H7 (cell line): ENCODE results near the gene PDE8B. TPM values are rescaled to one million over a fixed set of nuclear protein-coding genes. Genes with fewer than 3 reads are reported as not detected.

Experiments
- DNase-seq: peaks from one replicate; pipeline ENCODE4 v3.0.0; 2012
- H3K27me3 ChIP-seq: 2 replicates; pipeline ENCODE4 v1.6.0; 2011; ENCODE audit warnings: mild to moderate bottlenecking, low read length; ENCODE audit not compliant: control insufficient read depth, insufficient read depth
- H3K36me3 ChIP-seq: replicated peaks from 2 replicates; pipeline ENCODE4 v1.5.1; 2011; ENCODE audit warnings: low read length; ENCODE audit not compliant: control insufficient read depth, insufficient read depth
- H3K4me3 ChIP-seq: 2 replicates; pipeline ENCODE4 v1.5.1; 2011; ENCODE audit warnings: low read depth, mild to moderate bottlenecking, control low read depth, low read length, moderate library complexity; ENCODE audit not compliant: insufficient read depth
- total RNA-seq: library from RNA; depleted of rRNA; stranded (reverse); fragments of >200 nt; shearing (Covaris generic); gene quantifications from 2 replicates; pipeline ENCODE4 v1.2.3, GENCODE V29; 2014

The PDE8B gene
- total RNA-seq, 1 experiment from 2014 or later = 0.03 TPM

DNA sequence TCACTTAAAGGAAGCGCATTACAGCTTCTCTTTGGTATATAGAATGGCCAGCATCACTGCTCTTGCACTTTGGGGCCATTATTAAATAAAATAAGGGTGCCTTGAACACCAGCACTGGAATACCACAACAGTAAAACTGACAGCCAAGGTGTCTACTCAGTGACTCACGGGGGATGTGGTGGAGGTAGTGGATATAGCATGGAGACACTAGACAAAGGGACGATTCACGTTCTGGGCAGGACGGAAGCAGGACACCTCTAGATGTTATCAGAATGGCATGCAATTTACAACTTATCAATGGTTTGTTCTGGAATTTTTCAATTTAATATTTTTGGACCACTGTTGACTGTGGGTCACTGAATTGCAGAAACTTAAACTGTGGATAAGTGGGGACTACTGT is 32.9 kb upstream of the PDE8B start:
- Histone ChIP-seq H3K36me3 (no peaks in the 10 kb centered on the region), H3K4me3 (no peak overlapping the region), H3K27me3 (peaks cover 35% of the 10 kb centered on the region)
- no peak for DNase-seq

- Histone ChIP-seq H3K4me3 (peak overlapping the region; percentile 55), H3K27me3 (peaks cover 36% of the 10 kb centered on the region)
- peak; percentile 73 for DNase-seq
These were observed 30.1 kb upstream of the PDE8B start for GRCh38 chr5:77180167-77181081.

GRCh38 chr5:77181173-77181572 is 29.3 kb upstream of the PDE8B start:
- H3K36me3 ChIP-seq = no peaks in the 10 kb centered on the region
- peaks cover 36% of the 10 kb centered on the region for H3K27me3 ChIP-seq
- peak overlapping the region; percentile 22; the same call in 1 of the 2 replicates for H3K4me3 ChIP-seq
- DNase-seq = peak; percentile 57

More at GRCh38 chr5:77180167-77181081, 30.1 kb upstream of the PDE8B start:
- H3K36me3 ChIP-seq = no peaks in the 10 kb centered on the region

- Histone ChIP-seq H3K4me3 (no peak overlapping the region), H3K36me3 (no peaks in the 10 kb centered on the region), H3K27me3 (peaks cover 36% of the 10 kb centered on the region)
- DNase-seq = no peak
These were observed 28.7 kb upstream of the PDE8B start for GRCh38 chr5:77181596-77182304.

GRCh38 chr5:77182367-77182766 is 28.1 kb upstream of the PDE8B start:
- Histone ChIP-seq H3K27me3 (peaks cover 36% of the 10 kb centered on the region), H3K36me3 (no peaks in the 10 kb centered on the region), H3K4me3 (no peak overlapping the region)
- DNase-seq = no peak

GRCh38 chr5:77186652-77187370 is 23.7 kb upstream of the PDE8B start:
- no peak for DNase-seq
- H3K36me3 ChIP-seq = no peaks in the 10 kb centered on the region
- H3K4me3 ChIP-seq = no peak overlapping the region
- peaks cover 8% of the 10 kb centered on the region for H3K27me3 ChIP-seq

- Histone ChIP-seq H3K4me3 (no peak overlapping the region), H3K27me3 (no peaks in the 10 kb centered on the region), H3K36me3 (no peaks in the 10 kb centered on the region)
- no peak for DNase-seq
These were observed 21.1 kb upstream of the PDE8B start for GRCh38 chr5:77189421-77189820.

DNA sequence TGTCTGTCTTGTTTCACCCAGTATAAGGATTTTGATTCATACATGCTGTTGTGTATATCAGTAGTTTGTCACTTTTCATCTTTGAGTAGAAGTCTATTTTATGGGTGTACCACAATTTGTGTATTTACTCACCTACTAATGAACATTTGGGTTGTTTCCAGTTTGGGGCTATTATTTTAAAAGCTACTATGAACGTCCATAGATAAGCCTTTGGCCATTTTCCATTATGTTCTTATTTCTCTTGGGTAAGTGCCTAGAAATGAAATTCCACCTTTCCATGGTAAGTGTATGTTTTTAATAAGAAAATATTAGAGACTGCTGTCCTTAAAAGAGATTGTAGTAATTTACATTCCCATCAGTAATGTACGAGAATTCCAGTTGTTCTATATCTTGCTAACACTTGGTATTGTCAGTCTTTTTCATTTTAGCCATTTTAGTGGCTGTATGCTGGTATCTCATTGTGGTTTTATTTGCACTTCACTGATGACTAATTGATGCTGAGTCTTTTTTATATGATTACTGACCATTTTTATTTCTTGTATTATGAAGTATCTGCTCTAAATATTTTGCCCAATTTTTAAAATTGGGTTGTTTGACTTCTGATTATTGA is 17.9 kb upstream of the PDE8B start:
- no peak for DNase-seq
- Histone ChIP-seq H3K36me3 (no peaks in the 10 kb centered on the region), H3K27me3 (no peaks in the 10 kb centered on the region), H3K4me3 (no peak overlapping the region)

DNA sequence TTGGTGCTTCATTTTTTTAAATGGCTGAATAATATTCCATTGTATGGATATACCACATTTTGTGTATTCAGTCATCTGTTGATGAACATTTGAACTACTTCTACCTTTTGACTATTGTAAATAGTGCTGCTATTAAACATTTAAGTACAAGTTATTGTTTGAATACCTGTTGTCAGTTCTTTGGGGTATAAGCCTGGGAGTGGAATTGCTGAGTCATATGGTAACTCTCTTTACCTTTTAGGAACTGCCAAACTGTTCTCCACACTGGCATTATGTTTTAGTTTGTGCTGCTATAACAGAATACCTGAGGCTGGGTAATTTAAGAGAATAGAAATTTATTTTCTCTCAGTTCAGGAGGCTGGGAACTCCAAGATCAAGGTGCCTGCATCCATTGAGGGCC is 15.7 kb upstream of the PDE8B start:
- H3K4me3 ChIP-seq = no peak overlapping the region
- no peaks in the 10 kb centered on the region for H3K36me3 ChIP-seq
- no peaks in the 10 kb centered on the region for H3K27me3 ChIP-seq
- no peak for DNase-seq

DNA sequence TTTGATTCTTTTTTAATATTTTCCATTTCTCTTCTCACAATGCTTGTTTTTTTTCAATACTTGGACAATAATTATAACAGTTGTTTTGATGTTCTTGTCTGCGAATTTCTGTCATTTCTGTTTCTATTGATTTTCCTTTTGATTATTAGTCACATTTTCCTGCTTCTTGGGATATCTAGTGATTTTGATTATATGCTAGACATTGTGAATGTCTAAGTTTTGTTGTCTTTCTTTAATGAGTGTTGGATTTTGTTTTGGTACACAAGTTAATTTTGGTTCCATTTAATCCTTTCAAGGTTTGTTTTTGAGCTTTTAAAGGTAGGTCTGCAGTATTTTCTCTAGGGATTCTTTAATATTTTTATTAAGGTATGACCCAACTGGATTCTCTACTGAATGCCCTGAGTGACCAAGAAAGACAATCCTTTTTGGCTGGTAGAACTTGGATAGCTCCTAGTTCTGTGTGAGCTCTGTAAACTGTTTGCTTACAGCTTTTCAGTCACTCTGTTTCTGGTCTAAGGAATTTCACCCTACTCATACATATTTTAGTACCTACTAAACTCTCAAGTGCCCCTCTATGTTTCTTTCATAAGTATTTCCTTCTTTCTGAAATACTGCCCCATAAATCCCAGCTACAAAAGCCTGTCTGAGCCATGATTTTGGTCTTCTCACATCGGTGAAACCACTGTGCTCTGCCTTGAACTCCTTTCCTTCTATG is 12.5 kb upstream of the PDE8B start:
- Histone ChIP-seq H3K27me3 (no peaks in the 10 kb centered on the region), H3K36me3 (no peaks in the 10 kb centered on the region), H3K4me3 (no peak overlapping the region)
- DNase-seq = no peak

- Histone ChIP-seq H3K27me3 (no peaks in the 10 kb centered on the region), H3K36me3 (no peaks in the 10 kb centered on the region), H3K4me3 (no peak overlapping the region)
- no peak for DNase-seq
These were observed 9.8 kb upstream of the PDE8B start for GRCh38 chr5:77200663-77201062.

DNA sequence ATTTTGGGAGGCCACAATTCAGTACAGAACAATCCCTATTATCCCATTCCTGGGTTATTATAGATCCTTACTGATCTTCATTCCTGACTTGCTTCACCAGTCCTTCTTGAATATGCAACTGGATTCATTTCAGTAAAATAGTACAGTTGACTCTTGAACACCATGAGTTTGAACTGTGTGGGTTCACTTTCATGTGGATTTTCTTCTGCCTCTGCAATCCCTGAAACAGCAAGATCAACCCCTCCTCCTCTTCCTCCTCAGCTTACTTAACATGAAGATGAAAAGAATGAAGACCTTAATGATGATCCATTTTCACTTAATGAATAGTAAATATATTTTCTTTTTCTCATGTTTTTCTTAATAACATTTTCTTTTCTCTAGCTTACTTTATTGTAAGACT is 8.3 kb upstream of the PDE8B start:
- no peaks in the 10 kb centered on the region for H3K27me3 ChIP-seq
- H3K4me3 ChIP-seq = no peak overlapping the region
- no peak for DNase-seq
- no peaks in the 10 kb centered on the region for H3K36me3 ChIP-seq

DNA sequence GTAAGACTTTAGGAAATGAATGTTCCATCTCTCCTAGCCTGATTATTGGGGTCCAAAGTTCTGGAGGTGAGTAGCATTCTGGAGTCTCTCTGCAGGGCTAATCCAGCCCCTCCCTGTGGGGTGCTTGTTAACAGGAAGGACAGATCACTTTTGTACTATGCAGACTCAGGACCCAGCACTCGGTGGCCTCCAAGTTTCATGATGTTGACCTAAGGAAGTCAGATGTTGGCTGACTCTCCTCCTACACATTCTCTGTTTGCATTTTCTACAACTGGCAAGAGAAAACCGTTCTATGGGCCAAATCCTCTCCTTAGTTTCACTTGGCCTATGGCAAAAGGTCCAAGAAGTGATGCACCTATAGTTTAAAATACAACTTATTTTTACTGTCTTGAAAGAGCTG is 5.5 kb upstream of the PDE8B start:
- no peak overlapping the region for H3K4me3 ChIP-seq

More for the DNA sequence above, 5.5 kb upstream of the PDE8B start:
- Histone ChIP-seq H3K27me3 (peaks cover 20% of the 10 kb centered on the region), H3K36me3 (no peaks in the 10 kb centered on the region)
- DNase-seq = no peak
